DMS153 treated with DMSO at 0.1 percent for 48 hours (cell line): ENCODE measurements around the gene HNRNPA0.

Experiments
- DNase-seq: peaks from one replicate; lab custom pipeline; 2025; ENCODE audit not compliant: unreplicated experiment; lab: John Stamatoyannopoulos, UW

The HNRNPA0 gene

GRCh38 chr5:137754961-137755762 is 999 bp upstream of the HNRNPA0 start:
- no peak for DNase-seq

- DNase-seq, result no peak
These were observed 424 bp downstream of the HNRNPA0 start for GRCh38 chr5:137753691-137754187.

- no peak for DNase-seq
These were observed 1.1 kb downstream of the HNRNPA0 start for GRCh38 chr5:137752905-137753690.

GRCh38 chr5:137751869-137752491 is 2.2 kb downstream of the HNRNPA0 start:
- DNase-seq, result no peak

- no peak for DNase-seq
These were observed 3.7 kb downstream of the HNRNPA0 start for GRCh38 chr5:137750436-137750835.

- no peak for DNase-seq
These were observed 6.3 kb downstream of the HNRNPA0 start for GRCh38 chr5:137747848-137748247.

- DNase-seq, result peak; percentile 14
These were observed 11.0 kb downstream of the HNRNPA0 start for GRCh38 chr5:137743031-137743640.

GRCh38 chr5:137741718-137742117 is 12.4 kb downstream of the HNRNPA0 start:
- DNase-seq, result no peak

- DNase-seq, result no peak
These were observed 14.4 kb downstream of the HNRNPA0 start for GRCh38 chr5:137739737-137740136.

- DNase-seq, result no peak
These were observed 15.2 kb downstream of the HNRNPA0 start for GRCh38 chr5:137738947-137739346.

GRCh38 chr5:137737349-137738131 is 16.6 kb downstream of the HNRNPA0 start:
- no peak for DNase-seq

- DNase-seq, result no peak
These were observed 17.7 kb downstream of the HNRNPA0 start for GRCh38 chr5:137736496-137736895.

- DNase-seq, result no peak
These were observed 18.4 kb downstream of the HNRNPA0 start, which contains the start of gene KLHL3 for GRCh38 chr5:137735555-137736284. Gene KLHL3 (minus strand): TSS chr5:137736089. CDS start chr5:137735646, 443 bp downstream.

GRCh38 chr5:137734962-137735554 is 19.1 kb downstream of the HNRNPA0 start:
- peak; percentile 20 for DNase-seq

- DNase-seq, result peak; percentile 16
These were observed 19.8 kb downstream of the HNRNPA0 start for GRCh38 chr5:137734331-137734730.

GRCh38 chr5:137733922-137734321 is 20.2 kb downstream of the HNRNPA0 start:
- DNase-seq, result no peak

GRCh38 chr5:137733006-137733405 is 21.2 kb downstream of the HNRNPA0 start:
- DNase-seq, result no peak

- no peak for DNase-seq
These were observed 23.0 kb downstream of the HNRNPA0 start for GRCh38 chr5:137731176-137731575.

- no peak for DNase-seq
These were observed 23.8 kb downstream of the HNRNPA0 start for GRCh38 chr5:137730336-137730735.
